Measurements from ENCODE around the gene FOXQ1. TPM values are rescaled to one million over a fixed set of nuclear protein-coding genes. Genes with fewer than 3 reads are reported as not detected.
A peak's percentile ranks its signal among the peaks of the same experiment; 100 is the strongest.

FOXQ1 gene
- total and polyA plus RNA-seq, 4 donors = 1.5 to 22.9 (median 6.9) TPM

DNA sequence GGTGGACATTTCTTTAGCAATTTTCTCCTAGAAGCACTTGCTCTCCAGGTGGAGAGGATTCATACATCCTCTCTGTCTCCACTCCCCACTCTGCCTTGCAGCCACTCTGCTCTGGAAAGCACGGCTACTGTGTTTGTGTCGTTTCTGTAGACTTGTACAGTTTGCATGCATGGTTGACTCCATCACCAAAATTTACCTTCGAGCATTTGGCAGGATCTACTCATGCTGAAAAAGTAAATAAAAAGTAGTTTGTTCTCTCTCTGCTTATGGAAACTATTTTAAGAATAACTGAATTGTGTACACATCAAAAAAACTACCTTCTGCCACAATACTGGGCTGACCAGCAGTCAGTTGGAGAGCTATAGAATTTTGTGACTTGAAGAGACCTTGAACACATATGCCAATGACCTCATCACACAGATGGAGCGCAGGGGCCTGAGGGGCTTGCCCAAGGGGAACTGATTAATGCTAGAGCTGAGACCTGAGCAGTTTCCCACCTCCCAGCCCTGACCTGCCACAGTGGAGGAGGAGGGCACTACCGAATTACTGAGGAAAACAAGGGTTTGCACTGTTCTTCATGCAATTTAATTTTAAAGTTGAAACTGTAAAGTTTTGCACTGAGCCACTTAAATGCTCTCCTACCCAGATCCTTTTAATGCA lies 33.7 kb upstream of the FOXQ1 start:
- DNase-seq = peak in 1 of 3 donors; percentile 17

DNA sequence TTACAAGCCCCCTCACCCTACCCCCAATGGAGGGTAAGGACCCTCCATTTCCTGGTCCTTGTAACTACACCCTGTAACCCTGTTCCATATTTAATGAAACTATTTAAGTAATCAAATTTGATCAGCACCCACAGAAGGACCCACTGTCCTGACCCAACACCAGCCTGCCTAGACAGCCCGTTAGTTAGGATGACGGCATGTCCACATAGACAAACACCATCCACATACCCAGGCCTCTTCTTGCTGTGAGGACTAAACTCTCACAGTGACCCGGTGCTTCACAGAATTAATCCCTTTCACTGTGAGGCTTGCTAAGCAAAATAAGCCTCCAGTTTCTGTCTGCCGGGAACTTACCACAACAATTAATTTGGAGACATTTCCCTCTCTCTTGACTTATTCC lies 32.8 kb upstream of the FOXQ1 start:
- 92 to 94% methylated on average over 4 of the region's 4 CpGs for WGBS, 2 donors
- ATAC-seq (ENCODE audit: insufficient read depth, low FRiP score) = no peak

More for the DNA sequence above, 33.7 kb upstream of the FOXQ1 start:
- H3K9ac ChIP-seq (ENCODE audit: insufficient read depth in 1 of 2, low read length in 2 of 2) = no peak overlapping the region
- H3K4me3 ChIP-seq = no peak overlapping the region
- no peaks in the 10 kb centered on the region for H3K36me3 ChIP-seq (ENCODE audit: control insufficient read depth in 4 of 4, insufficient read depth in 4 of 4, low read length in 4 of 4)
- TF ChIP-seq, protein P1, sequence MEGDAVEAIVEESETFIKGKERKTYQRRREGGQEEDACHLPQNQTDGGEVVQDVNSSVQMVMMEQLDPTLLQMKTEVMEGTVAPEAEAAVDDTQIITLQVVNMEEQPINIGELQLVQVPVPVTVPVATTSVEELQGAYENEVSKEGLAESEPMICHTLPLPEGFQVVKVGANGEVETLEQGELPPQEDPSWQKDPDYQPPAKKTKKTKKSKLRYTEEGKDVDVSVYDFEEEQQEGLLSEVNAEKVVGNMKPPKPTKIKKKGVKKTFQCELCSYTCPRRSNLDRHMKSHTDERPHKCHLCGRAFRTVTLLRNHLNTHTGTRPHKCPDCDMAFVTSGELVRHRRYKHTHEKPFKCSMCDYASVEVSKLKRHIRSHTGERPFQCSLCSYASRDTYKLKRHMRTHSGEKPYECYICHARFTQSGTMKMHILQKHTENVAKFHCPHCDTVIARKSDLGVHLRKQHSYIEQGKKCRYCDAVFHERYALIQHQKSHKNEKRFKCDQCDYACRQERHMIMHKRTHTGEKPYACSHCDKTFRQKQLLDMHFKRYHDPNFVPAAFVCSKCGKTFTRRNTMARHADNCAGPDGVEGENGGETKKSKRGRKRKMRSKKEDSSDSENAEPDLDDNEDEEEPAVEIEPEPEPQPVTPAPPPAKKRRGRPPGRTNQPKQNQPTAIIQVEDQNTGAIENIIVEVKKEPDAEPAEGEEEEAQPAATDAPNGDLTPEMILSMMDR (IDR thresholded peaks at IDR 0.05; ENCODE audit: control extremely low read depth, extremely low read depth) = no peak
- 69 to 80% methylated on average over 5 of the region's 5 CpGs for WGBS, 2 donors
- no peak for ATAC-seq (ENCODE audit: insufficient read depth, low FRiP score)
- no peaks in the 10 kb centered on the region for H3K4me1 ChIP-seq (ENCODE audit: control insufficient read depth in 5 of 5, insufficient read depth in 5 of 5, low read length in 5 of 5)
- no peaks in the 10 kb centered on the region for H3K27me3 ChIP-seq (ENCODE audit: control insufficient read depth in 3 of 3, insufficient read depth in 3 of 3, low read length in 2 of 3)
- no peak overlapping the region for H3K27ac ChIP-seq (ENCODE audit: low read depth in 1 of 2, low read length in 1 of 2)
- peaks cover 0 to 2% (median 0%) of the 10 kb centered on the region in 4 donors for H3K9me3 ChIP-seq (ENCODE audit: control insufficient read depth in 4 of 4, insufficient read depth in 3 of 4, low read length in 3 of 4)

DNA sequence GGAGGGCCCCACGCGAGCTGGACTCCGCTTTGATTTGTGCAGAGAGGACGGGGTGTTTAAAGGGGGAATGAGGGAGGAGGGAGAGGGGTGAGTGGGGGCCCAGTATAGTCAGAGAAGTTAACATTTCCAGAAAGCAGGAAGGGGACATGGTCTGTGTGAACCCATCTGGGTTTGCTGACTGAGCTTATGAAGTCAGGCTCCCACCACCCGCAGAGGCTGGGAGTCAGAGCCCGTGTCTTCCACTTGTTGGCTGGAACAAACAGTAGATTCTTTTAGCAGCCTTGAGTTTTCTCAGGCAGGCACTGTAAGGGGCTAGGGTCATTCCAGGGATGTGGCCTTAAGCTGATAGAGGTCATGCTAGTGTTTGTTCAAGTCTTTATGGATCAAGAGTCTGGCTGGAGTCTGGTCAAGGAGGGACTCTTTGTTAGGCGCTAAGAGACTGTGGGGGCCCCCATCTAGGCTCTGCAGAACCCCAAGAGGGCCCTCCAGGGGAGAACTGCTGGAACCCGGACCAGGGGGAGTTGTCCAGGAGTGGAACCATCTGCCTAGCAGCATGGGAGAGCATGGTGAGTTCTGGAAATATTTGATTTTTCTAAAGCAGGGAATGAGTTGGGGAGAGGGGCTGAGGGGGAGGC lies 31.1 kb upstream of the FOXQ1 start:
- Histone ChIP-seq H3K4me3 (no peak overlapping the region), H3K9me3 (ENCODE audit: control insufficient read depth in 4 of 4, insufficient read depth in 3 of 4, low read length in 3 of 4) (no peaks in the 10 kb centered on the region), H3K27me3 (ENCODE audit: control insufficient read depth in 3 of 3, insufficient read depth in 3 of 3, low read length in 2 of 3) (no peaks in the 10 kb centered on the region), H3K36me3 (ENCODE audit: control insufficient read depth in 4 of 4, insufficient read depth in 4 of 4, low read length in 4 of 4) (no peaks in the 10 kb centered on the region), H3K9ac (ENCODE audit: insufficient read depth in 1 of 2, low read length in 2 of 2) (no peak overlapping the region), H3K4me1 (ENCODE audit: control insufficient read depth in 5 of 5, insufficient read depth in 5 of 5, low read length in 5 of 5) (peaks cover 0 to 8% (median 7%) of the 10 kb centered on the region in 5 donors), H3K27ac (ENCODE audit: low read depth in 1 of 2, low read length in 1 of 2) (no peak overlapping the region)
- TF ChIP-seq, protein P1 (IDR thresholded peaks at IDR 0.05; ENCODE audit: control extremely low read depth, extremely low read depth) = no peak
- ATAC-seq (ENCODE audit: insufficient read depth, low FRiP score) = no peak
- 86 to 92% methylated on average over 8 of the region's 8 CpGs for WGBS, 2 donors
- DNase-seq = no peak

More for the DNA sequence above, 32.8 kb upstream of the FOXQ1 start:
- no peaks in the 10 kb centered on the region for H3K4me1 ChIP-seq (ENCODE audit: control insufficient read depth in 5 of 5, insufficient read depth in 5 of 5, low read length in 5 of 5)
- H3K36me3 ChIP-seq (ENCODE audit: control insufficient read depth in 4 of 4, insufficient read depth in 4 of 4, low read length in 4 of 4) = no peaks in the 10 kb centered on the region
- H3K27me3 ChIP-seq (ENCODE audit: control insufficient read depth in 3 of 3, insufficient read depth in 3 of 3, low read length in 2 of 3) = no peaks in the 10 kb centered on the region
- H3K9ac ChIP-seq (ENCODE audit: insufficient read depth in 1 of 2, low read length in 2 of 2) = no peak overlapping the region
- peaks cover 0 to under 1% (median 0%) of the 10 kb centered on the region in 4 donors for H3K9me3 ChIP-seq (ENCODE audit: control insufficient read depth in 4 of 4, insufficient read depth in 3 of 4, low read length in 3 of 4)
- no peak for DNase-seq
- TF ChIP-seq, protein P1 (IDR thresholded peaks at IDR 0.05; ENCODE audit: control extremely low read depth, extremely low read depth) = no peak
- H3K4me3 ChIP-seq = no peak overlapping the region
- no peak overlapping the region for H3K27ac ChIP-seq (ENCODE audit: low read depth in 1 of 2, low read length in 1 of 2)
